Measurements from ENCODE around the gene CCDC192. TPM values are rescaled to one million over a fixed set of nuclear protein-coding genes. Genes with fewer than 3 reads are reported as not detected.
A peak's percentile ranks its signal among the peaks of the same experiment; 100 is the strongest.

The CCDC192 gene
- total RNA-seq, 1 donor from 2014 or later, result not detected

DNA sequence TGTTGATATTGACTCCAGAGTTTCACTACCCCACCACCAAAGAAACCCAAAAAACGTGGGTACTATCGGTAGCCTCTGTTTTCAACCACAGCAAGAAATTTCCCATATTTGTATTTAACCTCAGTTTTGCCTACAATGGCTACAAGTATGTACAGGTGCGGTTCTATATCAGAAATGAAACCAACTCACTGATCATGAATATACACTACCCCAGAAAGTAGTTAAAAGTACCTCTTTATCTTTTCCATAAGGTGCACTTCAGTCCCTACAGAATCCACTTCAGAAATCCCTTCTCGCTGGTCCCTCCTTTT, 239.8 kb downstream of the CCDC192 start:
- H3K27me3 ChIP-seq, result no peaks in the 10 kb centered on the region
- TF ChIP-seq POLR2A (IDR thresholded peaks at IDR 0.05) (no peak), POLR2AphosphoS5 (IDR thresholded peaks at IDR 0.05; ENCODE audit: insufficient read depth in 1 of 2, low read depth in 1 of 2) (no peak)
- TF ChIP-seq, protein P1, sequence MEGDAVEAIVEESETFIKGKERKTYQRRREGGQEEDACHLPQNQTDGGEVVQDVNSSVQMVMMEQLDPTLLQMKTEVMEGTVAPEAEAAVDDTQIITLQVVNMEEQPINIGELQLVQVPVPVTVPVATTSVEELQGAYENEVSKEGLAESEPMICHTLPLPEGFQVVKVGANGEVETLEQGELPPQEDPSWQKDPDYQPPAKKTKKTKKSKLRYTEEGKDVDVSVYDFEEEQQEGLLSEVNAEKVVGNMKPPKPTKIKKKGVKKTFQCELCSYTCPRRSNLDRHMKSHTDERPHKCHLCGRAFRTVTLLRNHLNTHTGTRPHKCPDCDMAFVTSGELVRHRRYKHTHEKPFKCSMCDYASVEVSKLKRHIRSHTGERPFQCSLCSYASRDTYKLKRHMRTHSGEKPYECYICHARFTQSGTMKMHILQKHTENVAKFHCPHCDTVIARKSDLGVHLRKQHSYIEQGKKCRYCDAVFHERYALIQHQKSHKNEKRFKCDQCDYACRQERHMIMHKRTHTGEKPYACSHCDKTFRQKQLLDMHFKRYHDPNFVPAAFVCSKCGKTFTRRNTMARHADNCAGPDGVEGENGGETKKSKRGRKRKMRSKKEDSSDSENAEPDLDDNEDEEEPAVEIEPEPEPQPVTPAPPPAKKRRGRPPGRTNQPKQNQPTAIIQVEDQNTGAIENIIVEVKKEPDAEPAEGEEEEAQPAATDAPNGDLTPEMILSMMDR (IDR thresholded peaks at IDR 0.05), result no peak
- no peak overlapping the region for H3K4me3 ChIP-seq
- H3K9me3 ChIP-seq, result no peaks in the 10 kb centered on the region
- intact Hi-C loops (cut with DNase I), result no loop called here
- H3K36me3 ChIP-seq, result no peaks in the 10 kb centered on the region
- H3K27ac ChIP-seq, result no peak overlapping the region
- DNase-seq (ENCODE audit: extremely low spot score in 2 of 2), result no peak
- no peaks in the 10 kb centered on the region for H3K4me1 ChIP-seq

DNA sequence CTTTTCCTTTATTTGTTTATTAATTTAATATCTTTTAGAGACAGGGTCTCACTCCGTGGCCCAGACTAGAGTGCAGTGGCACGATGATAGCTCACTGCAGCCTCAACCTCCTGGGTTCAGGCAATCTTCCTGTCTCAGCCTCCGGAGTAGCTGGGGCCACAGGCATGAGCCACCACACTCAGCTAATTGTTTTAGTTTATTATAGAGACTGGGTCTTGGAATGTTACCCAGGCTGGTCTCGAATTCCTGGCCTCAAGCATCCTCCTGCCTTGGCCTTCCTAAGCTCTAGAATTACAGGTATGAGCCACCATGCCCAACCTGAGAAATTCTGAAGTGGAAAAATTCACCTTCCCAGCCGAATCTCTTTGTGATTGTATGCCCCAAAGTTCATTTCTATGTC, 240.9 kb downstream of the CCDC192 start:
- Histone ChIP-seq H3K27ac (no peak overlapping the region), H3K4me3 (no peak overlapping the region), H3K9me3 (no peaks in the 10 kb centered on the region), H3K4me1 (no peaks in the 10 kb centered on the region), H3K36me3 (no peaks in the 10 kb centered on the region), H3K27me3 (no peaks in the 10 kb centered on the region)
- TF ChIP-seq POLR2AphosphoS5 (IDR thresholded peaks at IDR 0.05; ENCODE audit: insufficient read depth in 1 of 2, low read depth in 1 of 2) (no peak), POLR2A (IDR thresholded peaks at IDR 0.05) (no peak)
- TF ChIP-seq, protein P1 (IDR thresholded peaks at IDR 0.05), result no peak
- DNase-seq (ENCODE audit: extremely low spot score in 2 of 2), result no peak
- intact Hi-C loops (cut with DNase I), result no loop called here

DNA sequence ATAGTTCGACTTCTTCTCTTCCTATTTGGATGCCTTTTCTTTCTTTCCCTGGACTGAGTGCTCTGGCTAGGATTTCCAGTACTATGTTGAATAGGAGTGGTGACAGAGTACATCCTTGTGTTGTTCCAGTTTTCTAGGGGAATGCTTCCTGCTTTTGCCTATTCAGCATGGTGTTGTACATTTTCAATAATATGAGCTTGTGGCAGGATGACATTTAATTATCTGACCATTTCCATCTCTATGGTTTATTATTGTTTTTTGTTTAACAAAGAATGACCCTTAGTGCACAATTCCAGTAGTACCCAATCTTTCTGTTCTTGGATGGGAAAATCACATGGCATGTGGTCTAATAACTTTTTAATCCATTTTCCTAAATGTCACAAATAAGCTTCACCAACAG, 244.8 kb downstream of the CCDC192 start:
- no peak overlapping the region for H3K27ac ChIP-seq
- H3K4me3 ChIP-seq, result no peak overlapping the region
- no peaks in the 10 kb centered on the region for H3K27me3 ChIP-seq
- H3K9me3 ChIP-seq, result no peaks in the 10 kb centered on the region
- no peak for TF ChIP-seq POLR2A (IDR thresholded peaks at IDR 0.05)
- TF ChIP-seq, protein P1 (IDR thresholded peaks at IDR 0.05), result no peak
- no peak for TF ChIP-seq POLR2AphosphoS5 (IDR thresholded peaks at IDR 0.05; ENCODE audit: insufficient read depth in 1 of 2, low read depth in 1 of 2)
- no peaks in the 10 kb centered on the region for H3K4me1 ChIP-seq
- H3K36me3 ChIP-seq, result no peaks in the 10 kb centered on the region
- intact Hi-C loops (cut with DNase I), result no loop called here
- DNase-seq (ENCODE audit: extremely low spot score in 2 of 2), result no peak

DNA sequence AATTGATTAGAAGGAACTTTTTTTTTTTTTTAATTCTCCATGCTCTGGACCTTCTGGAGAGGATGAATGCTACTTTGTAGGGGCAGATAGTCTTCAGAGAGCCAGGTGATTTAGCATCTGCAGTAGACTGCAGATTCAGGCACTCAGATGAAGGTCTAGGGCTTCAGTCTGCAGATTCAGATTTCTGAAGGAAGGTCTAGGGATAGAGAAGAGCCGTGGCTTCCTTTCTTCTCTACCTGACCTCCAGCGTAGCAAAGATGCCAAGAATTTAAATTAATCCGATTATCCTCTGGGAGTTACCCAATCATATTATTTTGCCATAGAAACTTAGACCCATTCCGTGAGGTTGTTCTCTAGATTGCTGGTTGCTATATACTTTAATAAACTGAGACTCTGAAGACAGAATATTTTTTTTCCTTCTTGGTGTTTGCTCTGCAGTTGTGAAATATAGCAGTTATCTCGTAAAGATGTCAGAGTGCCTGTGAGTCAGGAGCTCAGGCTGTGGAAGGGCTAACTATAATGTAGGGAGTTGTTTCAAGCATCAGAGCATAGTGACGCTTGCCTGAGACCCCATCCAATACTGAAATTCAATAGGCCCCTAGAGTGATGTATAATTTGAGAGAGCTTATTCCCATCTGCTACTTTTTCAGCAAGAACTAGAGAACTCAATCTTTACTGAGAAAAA, 247.7 kb downstream of the CCDC192 start:
- H3K4me1 ChIP-seq, result no peaks in the 10 kb centered on the region
- H3K9me3 ChIP-seq, result no peaks in the 10 kb centered on the region
- no peak overlapping the region for H3K27ac ChIP-seq
- no peaks in the 10 kb centered on the region for H3K36me3 ChIP-seq
- DNase-seq (ENCODE audit: extremely low spot score in 2 of 2), result no peak
- no peak overlapping the region for H3K4me3 ChIP-seq
- intact Hi-C loops (cut with DNase I), result no loop called here
- TF ChIP-seq, protein P1 (IDR thresholded peaks at IDR 0.05), result no peak
- peak in 1 of 2 donors; percentile 57 for TF ChIP-seq POLR2AphosphoS5 (IDR thresholded peaks at IDR 0.05; ENCODE audit: insufficient read depth in 1 of 2, low read depth in 1 of 2)
- no peaks in the 10 kb centered on the region for H3K27me3 ChIP-seq

DNA sequence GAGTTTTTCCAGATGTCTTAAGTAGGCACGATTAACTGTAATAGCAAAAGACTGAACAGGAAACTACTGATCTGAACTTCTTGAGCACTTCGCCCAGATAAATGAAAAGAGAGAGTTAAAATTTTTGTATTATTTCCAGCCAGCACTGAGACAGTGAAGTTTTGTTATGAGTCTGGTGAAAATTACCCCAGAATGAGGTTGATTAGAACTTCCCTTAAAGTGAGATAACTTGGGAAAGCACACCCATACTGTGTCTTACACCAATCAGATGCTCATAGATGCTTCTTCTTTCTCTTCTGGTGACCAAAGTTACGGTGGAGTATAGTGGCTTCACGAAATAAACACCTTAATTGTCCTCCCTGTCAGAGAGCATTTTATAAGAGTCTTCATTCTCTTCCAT, 248.6 kb downstream of the CCDC192 start:
- no peaks in the 10 kb centered on the region for H3K9me3 ChIP-seq
- H3K27ac ChIP-seq, result no peak overlapping the region
- H3K27me3 ChIP-seq, result no peaks in the 10 kb centered on the region
- TF ChIP-seq POLR2A (IDR thresholded peaks at IDR 0.05) (no peak), POLR2AphosphoS5 (IDR thresholded peaks at IDR 0.05; ENCODE audit: insufficient read depth in 1 of 2, low read depth in 1 of 2) (no peak)
- TF ChIP-seq, protein P1 (IDR thresholded peaks at IDR 0.05), result no peak
- H3K4me3 ChIP-seq, result no peak overlapping the region
- intact Hi-C loops (cut with DNase I), result no loop called here
- no peaks in the 10 kb centered on the region for H3K4me1 ChIP-seq
- DNase-seq (ENCODE audit: extremely low spot score in 2 of 2), result no peak
- no peaks in the 10 kb centered on the region for H3K36me3 ChIP-seq

Measured in vagina (tissue), 2 donors.